ENCODE results near the gene CPXM1. TPM values are rescaled to one million over a fixed set of nuclear protein-coding genes. Genes with fewer than 3 reads are reported as not detected.

The CPXM1 gene
- polyA plus RNA-seq, 1 experiment, result 9.0 TPM

DNA sequence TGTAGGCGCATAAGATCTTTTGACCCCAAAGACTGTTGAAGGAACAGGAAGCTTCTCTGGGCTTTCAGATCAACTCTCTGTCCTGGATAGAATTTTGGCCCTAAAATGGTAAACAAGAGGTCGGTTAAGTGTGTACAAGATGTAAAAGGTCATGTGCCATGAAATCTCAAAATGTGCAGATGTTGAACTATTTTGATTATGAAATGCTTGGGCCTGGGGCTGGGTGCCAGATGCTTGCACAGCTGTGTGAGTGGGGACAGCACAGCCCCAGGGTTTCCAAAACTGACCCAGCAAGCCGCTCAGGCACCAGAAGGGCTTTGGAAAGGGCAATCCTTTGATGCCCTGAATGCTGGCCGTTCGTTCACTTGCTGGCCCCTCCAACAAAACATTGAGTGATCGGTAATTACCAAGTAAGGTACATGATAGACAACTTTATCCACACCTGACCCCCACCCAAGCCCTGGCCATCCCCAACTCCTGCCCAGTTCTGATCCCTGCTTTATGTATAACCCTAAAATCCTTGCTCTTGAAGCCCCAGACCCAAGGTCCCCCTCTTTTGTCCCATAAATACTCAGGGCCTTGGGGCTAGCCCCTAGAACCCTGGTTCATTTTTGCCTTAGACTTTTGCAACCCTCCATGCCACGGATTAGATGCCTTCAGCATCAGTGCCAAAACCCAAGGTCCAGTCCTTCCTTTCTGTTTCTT lies 17.6 kb upstream of the CPXM1 start:
- Histone ChIP-seq H3K4me3 (ENCODE audit: low read depth, low read length) (no peak overlapping the region), H3K27me3 (ENCODE audit: control insufficient read depth, insufficient read depth, low read length) (peaks cover 6% of the 10 kb centered on the region), H3K27ac (ENCODE audit: low read depth, low read length) (no peak overlapping the region), H3K9me3 (ENCODE audit: control insufficient read depth, insufficient read depth, low read length) (no peaks in the 10 kb centered on the region; the same call in 1 of the 2 replicates)
- ChIA-PET POLR2A (interaction anchor here (1.0 kb wide), 2 partner anchors 9 to 22 kb away, joined by 3 to 6 read pairs; partner anchors contain the start of genes PCED1A and VPS16), CTCF (no interaction called here)
- TF ChIP-seq, protein P1, sequence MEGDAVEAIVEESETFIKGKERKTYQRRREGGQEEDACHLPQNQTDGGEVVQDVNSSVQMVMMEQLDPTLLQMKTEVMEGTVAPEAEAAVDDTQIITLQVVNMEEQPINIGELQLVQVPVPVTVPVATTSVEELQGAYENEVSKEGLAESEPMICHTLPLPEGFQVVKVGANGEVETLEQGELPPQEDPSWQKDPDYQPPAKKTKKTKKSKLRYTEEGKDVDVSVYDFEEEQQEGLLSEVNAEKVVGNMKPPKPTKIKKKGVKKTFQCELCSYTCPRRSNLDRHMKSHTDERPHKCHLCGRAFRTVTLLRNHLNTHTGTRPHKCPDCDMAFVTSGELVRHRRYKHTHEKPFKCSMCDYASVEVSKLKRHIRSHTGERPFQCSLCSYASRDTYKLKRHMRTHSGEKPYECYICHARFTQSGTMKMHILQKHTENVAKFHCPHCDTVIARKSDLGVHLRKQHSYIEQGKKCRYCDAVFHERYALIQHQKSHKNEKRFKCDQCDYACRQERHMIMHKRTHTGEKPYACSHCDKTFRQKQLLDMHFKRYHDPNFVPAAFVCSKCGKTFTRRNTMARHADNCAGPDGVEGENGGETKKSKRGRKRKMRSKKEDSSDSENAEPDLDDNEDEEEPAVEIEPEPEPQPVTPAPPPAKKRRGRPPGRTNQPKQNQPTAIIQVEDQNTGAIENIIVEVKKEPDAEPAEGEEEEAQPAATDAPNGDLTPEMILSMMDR (IDR thresholded peaks at IDR 0.05; ENCODE audit: low read depth, low read length), result no peak
- no peak for DNase-seq (ENCODE audit: low read depth, low spot score)

DNA sequence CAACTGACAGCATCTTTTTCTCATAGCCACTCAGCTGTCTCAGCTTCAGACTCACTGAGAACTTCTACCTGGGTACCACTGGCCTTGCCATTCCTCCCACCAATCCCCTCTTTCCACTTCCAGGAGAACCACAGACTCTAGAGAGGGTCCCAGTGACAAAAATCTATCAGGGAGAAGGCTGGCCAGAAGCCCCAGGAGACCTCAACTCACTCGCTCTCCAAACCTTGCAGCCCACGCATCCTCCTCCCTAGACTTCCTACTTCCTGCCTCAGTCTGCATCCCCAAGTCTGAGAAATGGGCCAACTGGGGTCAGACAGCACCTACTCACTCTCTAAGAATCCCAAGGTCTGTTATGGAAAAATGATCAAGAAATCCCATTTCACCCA lies 16.9 kb upstream of the CPXM1 start:
- TF ChIP-seq, protein P1 (IDR thresholded peaks at IDR 0.05; ENCODE audit: low read depth, low read length), result no peak
- ChIA-PET CTCF (no interaction called here), POLR2A (interaction anchor here (1.0 kb wide), 1 partner anchor 23 kb away, joined by 3 read pairs; the partner anchor contains the start of genes PCED1A and VPS16)
- peaks cover 6% of the 10 kb centered on the region for H3K27me3 ChIP-seq (ENCODE audit: control insufficient read depth, insufficient read depth, low read length)
- no peak overlapping the region for H3K27ac ChIP-seq (ENCODE audit: low read depth, low read length)
- no peaks in the 10 kb centered on the region; the same call in 1 of the 2 replicates for H3K9me3 ChIP-seq (ENCODE audit: control insufficient read depth, insufficient read depth, low read length)
- no peak overlapping the region for H3K4me3 ChIP-seq (ENCODE audit: low read depth, low read length)
- no peak for DNase-seq (ENCODE audit: low read depth, low spot score)

DNA sequence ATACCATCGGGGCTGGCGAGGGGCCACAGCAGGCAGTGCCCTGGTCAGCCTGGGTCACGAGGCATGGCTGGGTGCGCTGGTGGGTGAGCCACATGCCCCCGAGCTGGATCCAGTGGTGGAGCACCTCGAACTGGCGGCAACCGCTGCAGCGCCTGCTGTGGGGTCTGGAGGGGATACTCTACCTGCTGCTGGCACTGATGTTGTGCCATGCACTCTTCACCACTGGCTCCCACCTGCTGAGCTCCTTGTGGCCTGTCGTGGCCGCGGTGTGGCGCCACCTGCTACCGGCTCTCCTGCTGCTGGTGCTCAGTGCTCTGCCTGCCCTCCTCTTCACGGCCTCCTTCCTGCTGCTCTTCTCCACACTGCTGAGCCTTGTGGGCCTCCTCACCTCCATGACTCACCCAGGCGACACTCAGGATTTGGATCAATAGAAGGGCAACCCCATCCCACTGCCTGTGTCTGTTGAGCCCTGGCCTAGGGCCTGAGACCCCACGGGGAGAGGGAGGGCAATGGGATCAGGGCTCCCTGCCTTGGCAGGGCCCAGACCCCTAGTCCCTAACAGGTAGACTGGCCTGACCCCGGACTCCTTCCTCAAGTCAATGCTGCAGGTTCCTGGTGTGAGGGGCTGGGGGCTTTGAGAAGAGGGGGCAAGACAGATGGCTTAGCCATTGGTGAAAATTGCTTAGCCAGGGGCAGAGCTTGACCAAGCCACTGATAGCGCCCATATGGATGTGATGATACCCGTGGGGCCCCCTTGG lies 16.3 kb upstream of the CPXM1 start:
- TF ChIP-seq, protein P1 (IDR thresholded peaks at IDR 0.05; ENCODE audit: low read depth, low read length), result no peak
- DNase-seq (ENCODE audit: low read depth, low spot score), result no peak
- CTCF ChIA-PET, result no interaction called here

DNA sequence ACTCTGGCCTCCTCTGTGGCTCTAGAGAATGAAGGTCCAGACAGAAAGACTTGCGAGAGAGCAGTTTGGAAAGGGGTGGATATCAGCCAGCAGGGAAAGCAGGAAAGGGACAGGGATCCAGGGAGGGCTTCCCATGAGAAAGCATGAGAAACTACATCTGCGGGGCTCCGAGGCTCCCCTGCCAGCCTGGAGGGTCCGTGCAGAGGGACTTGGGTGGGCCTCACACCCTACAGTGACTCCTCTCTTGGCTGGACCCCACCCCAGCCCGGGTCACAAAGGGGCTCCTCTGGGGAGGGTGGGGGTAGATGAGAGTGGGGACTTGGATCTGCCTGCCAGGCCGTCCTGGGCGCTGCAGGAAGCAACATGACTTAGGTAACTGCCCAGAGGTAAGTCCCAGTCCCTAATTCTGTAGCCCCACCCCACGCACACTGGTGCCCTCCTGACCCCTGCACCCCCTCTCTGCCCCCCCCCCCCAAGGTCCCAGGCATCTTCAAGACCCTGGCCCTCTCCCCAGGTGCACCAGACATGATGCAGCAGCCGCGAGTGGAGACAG lies 15.7 kb upstream of the CPXM1 start, which contains the start of gene TMEM239:
TMEM239 (plus strand) TSS at position 335 of the 553 bp plus-strand sequence; CDS start at position 526, 191 bp downstream.
- Histone ChIP-seq H3K9me3 (ENCODE audit: control insufficient read depth, insufficient read depth, low read length) (no peaks in the 10 kb centered on the region; the same call in 1 of the 2 replicates), H3K4me3 (ENCODE audit: low read depth, low read length) (no peak within 1 kb of the TSS), H3K27me3 (ENCODE audit: control insufficient read depth, insufficient read depth, low read length) (peaks cover 2% of the 10 kb centered on the region), H3K27ac (ENCODE audit: low read depth, low read length) (peak within 1 kb of the TSS; percentile 88)
- no peak for DNase-seq (ENCODE audit: low read depth, low spot score)
- POLR2A ChIA-PET, result interaction anchor here (0.6 kb wide), 1 partner anchor 11 kb away, joined by 3 read pairs; no protein-coding TSS in a partner anchor
- CTCF ChIA-PET, result no interaction called here
- TF ChIP-seq, protein P1 (IDR thresholded peaks at IDR 0.05; ENCODE audit: low read depth, low read length), result no peak

More for the DNA sequence above, 16.3 kb upstream of the CPXM1 start:
- no peak overlapping the region for H3K27ac ChIP-seq (ENCODE audit: low read depth, low read length)
- peaks cover 6% of the 10 kb centered on the region for H3K27me3 ChIP-seq (ENCODE audit: control insufficient read depth, insufficient read depth, low read length)
- no peak overlapping the region for H3K4me3 ChIP-seq (ENCODE audit: low read depth, low read length)
- POLR2A ChIA-PET, result interaction anchor here (0.6 to 1.0 kb wide), 2 partner anchors 10 to 24 kb away, joined by 3 read pairs; partner anchors contain the start of genes PCED1A and VPS16
- no peaks in the 10 kb centered on the region; the same call in 1 of the 2 replicates for H3K9me3 ChIP-seq (ENCODE audit: control insufficient read depth, insufficient read depth, low read length)
